HepG2 (cell line): Measurements from ENCODE around the gene SASH1. TPM values are rescaled to one million over a fixed set of nuclear protein-coding genes. Genes with fewer than 3 reads are reported as not detected.
A peak's percentile ranks its signal among the peaks of the same experiment; 100 is the strongest.

Experiments used
- ARNT2 ChIP-seq: sonication (generic); formaldehyde crosslinking; IDR thresholded peaks from 2 replicates; pipeline ENCODE4 v1.8.0; 2022; ENCODE audit warnings: mild to moderate bottlenecking, low read depth, missing genetic modification reagents, moderate library complexity
- ATF7 ChIP-seq, 2 experiments: fragments of 450-650 bp in 1 of 2; sonication (generic) in 1 of 2; formaldehyde crosslinking in 1 of 2; IDR thresholded peaks; 2 replicates each; pipeline versions ENCODE4 v1.4.0 to v1.6.1; 2016 to 2020; ENCODE audit warnings: antibody characterized with exemption in 1 of 2, mild to moderate bottlenecking in 1 of 2, missing genetic modification reagents in 1 of 2
- FOXA1 ChIP-seq, 2 experiments: fragments of 450-650 bp in 1 of 2; sonication (generic) in 1 of 2; formaldehyde crosslinking in 1 of 2; IDR thresholded peaks; 2 replicates each; pipeline versions ENCODE4 v1.4.0 to v1.6.1; 2016 to 2020; ENCODE audit warnings: missing genetic modification reagents in 1 of 2
- FOXK2 ChIP-seq: fragments of 450-650 bp; IDR thresholded peaks from 2 replicates; pipeline ENCODE4 v1.6.1; 2016
- HHEX ChIP-seq: IDR thresholded peaks from 2 replicates; pipeline ENCODE4 v1.6.1; 2016; ENCODE audit warnings: control low read depth
- HOXA3 ChIP-seq: sonication (generic); formaldehyde crosslinking; IDR thresholded peaks from 2 replicates; pipeline ENCODE4 v1.5.0; 2020; ENCODE audit warnings: missing genetic modification reagents
- NCOA2 ChIP-seq: sonication (generic); formaldehyde crosslinking; IDR thresholded peaks from 2 replicates; pipeline ENCODE4 v1.8.0; 2022; ENCODE audit warnings: inconsistent platforms
- RBAK ChIP-seq: sonication (generic); formaldehyde crosslinking; IDR thresholded peaks from 2 replicates; pipeline ENCODE4 v1.5.1; 2020; ENCODE audit warnings: mild to moderate bottlenecking, missing genetic modification reagents
- ZFP41 ChIP-seq: sonication (generic); formaldehyde crosslinking; IDR thresholded peaks from 2 replicates; pipeline ENCODE4 v1.4.0; 2020; ENCODE audit warnings: mild to moderate bottlenecking, missing genetic modification reagents, borderline replicate concordance
- ZNF484 ChIP-seq: sonication (generic); formaldehyde crosslinking; IDR thresholded peaks from 2 replicates; pipeline ENCODE4 v1.5.1; 2020; ENCODE audit warnings: mild to moderate bottlenecking, low read depth, missing genetic modification reagents, borderline replicate concordance
- ZNF552 ChIP-seq: sonication (generic); formaldehyde crosslinking; IDR thresholded peaks from 2 replicates; pipeline ENCODE4 v1.9.0; 2022; ENCODE audit warnings: missing genetic modification reagents, mild to moderate bottlenecking, borderline replicate concordance
- ZNF775 ChIP-seq: sonication (generic); formaldehyde crosslinking; IDR thresholded peaks from 2 replicates; pipeline ENCODE4 v1.4.0; 2020; ENCODE audit warnings: missing genetic modification reagents, mild to moderate bottlenecking, moderate library complexity, borderline replicate concordance
- ZSCAN12 ChIP-seq: sonication (generic); formaldehyde crosslinking; IDR thresholded peaks from 2 replicates; pipeline ENCODE4 v1.9.0; 2021; ENCODE audit warnings: mild to moderate bottlenecking, missing genetic modification reagents
- polyA plus RNA-seq, 8 experiments: library from polyadenylated mRNA; depleted of rRNA in 3 of 8; stranded (reverse) in 7 of 8; unstranded in 1 of 8; fragments of >200 nt; fragmentation: Illumina TruSeq in 4 of 8; extraction: Trizol in 4 of 8; gene quantifications; 2 replicates each; pipeline versions ENCODE4 v1.2.1 to v1.2.3, GENCODE V29; 2011 to 2016; ENCODE audit warnings: low read depth in 4 of 8, missing spikeins in 1 of 8, mixed read lengths in 1 of 8; ENCODE audit not compliant: insufficient read depth in 1 of 8
- total RNA-seq, 5 experiments: library from RNA; depleted of rRNA; stranded (reverse); fragments of >200 nt; fragmentation: Illumina TruSeq; extraction: Trizol; gene quantifications; 2 replicates each; pipeline ENCODE4 v1.2.3, GENCODE V29; 2016; ENCODE audit warnings: low read depth in 1 of 5
- TF ChIP-seq, protein P1 (sequence below): sonication (generic); formaldehyde crosslinking; IDR thresholded peaks from 2 replicates; pipeline ENCODE4 v1.8.0; 2022; ENCODE audit warnings: missing genetic modification reagents, mild to moderate bottlenecking, moderate library complexity, borderline replicate concordance
- TF ChIP-seq, protein P2 (sequence below): sonication (generic); formaldehyde crosslinking; conservative IDR thresholded peaks from 2 replicates; pipeline ENCODE4 v1.4.0; 2020; ENCODE audit warnings: missing genetic modification reagents
- TF ChIP-seq, protein P3 (sequence below): IDR thresholded peaks from 2 replicates; pipeline ENCODE4 v1.6.1; 2016
- TF ChIP-seq, protein P4 (sequence below), 2 experiments: fragments of 450-650 bp in 1 of 2; sonication (generic) in 1 of 2; formaldehyde crosslinking; IDR thresholded peaks; 2 replicates each; pipeline versions ENCODE4 v1.5.0 to v1.8.0; 2020 to 2022; ENCODE audit warnings: mild to moderate bottlenecking in 1 of 2, missing genetic modification reagents in 1 of 2
- TF ChIP-seq, protein P5 (sequence below): sonication (generic); formaldehyde crosslinking; IDR thresholded peaks from 2 replicates; pipeline ENCODE4 v1.4.0; 2020; ENCODE audit warnings: missing genetic modification reagents, borderline replicate concordance

The SASH1 gene
- total and polyA plus RNA-seq, 2 of the 13 experiments (the other 11 are each of a cell fraction or from before 2014, with no cell fraction given) = 7.5 to 8.2 TPM

DNA sequence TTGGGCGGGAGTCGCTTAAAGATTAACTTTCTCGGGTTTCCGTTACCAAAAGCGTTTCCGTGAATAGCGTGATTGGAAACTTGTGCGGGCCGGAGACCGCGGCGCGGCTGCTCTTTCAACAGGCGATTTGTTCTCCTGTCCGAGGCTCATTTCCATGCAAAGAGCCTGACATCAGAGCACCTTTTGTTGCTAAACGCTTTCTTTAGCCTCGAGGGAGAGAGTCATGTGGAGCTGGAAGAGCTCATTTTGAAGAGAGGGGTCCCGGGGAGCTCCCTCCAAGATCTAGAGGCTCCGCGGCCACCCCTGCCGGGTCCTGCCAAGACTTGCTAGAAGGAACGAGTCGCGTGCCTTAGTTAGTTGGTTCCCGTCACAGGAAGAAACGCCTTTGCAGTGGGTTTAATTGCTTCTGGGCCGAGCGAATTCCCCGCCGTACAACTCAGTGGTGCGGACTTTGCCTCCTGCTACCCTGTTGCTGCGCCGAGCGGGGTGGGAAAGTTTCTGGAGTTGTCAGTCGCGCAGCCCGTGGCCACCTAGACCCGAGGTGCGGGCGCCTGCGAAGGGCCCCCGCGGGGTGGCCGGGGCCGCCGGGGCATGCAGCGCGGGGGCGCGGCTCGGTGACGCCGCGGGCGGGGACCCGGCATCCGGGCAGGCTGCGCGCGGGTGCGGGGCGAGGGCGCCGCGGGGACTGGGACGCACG is at the start of gene SASH1 (continued):
- TF ChIP-seq ZSCAN12 (CRISPR knock-in tag) (0 out of 2 replicates have a peak, but pooled peaks have one; percentile 38), FOXA1 (IDR thresholded peaks at IDR 0.05) (no peak), FOXA1 (CRISPR knock-in tag; IDR thresholded peaks at IDR 0.05) (0 out of 2 replicates have a peak, but pooled peaks have one; percentile 3), ZNF775 (CRISPR knock-in tag) (no peak), RBAK (CRISPR knock-in tag) (0 out of 2 replicates have a peak, but pooled peaks have one; percentile 28), HOXA3 (CRISPR knock-in tag) (peak; percentile 23; the same call in 1 of the 2 replicates), FOXK2 (peak; percentile 99), ZNF552 (no peak), ZNF484 (CRISPR knock-in tag) (no peak), ARNT2 (CRISPR knock-in tag) (no peak; the same call in 1 of the 2 replicates), HHEX (CRISPR knock-in tag) (no peak), ATF7 (IDR thresholded peaks at IDR 0.05) (peak; percentile 81), ATF7 (CRISPR knock-in tag; IDR thresholded peaks at IDR 0.05) (peak; percentile 55; the same call in 1 of the 2 replicates), NCOA2 (CRISPR knock-in tag) (peak; percentile 69; the same call in 1 of the 2 replicates), ZFP41 (CRISPR knock-in tag) (no peak)
- TF ChIP-seq, protein P1, sequence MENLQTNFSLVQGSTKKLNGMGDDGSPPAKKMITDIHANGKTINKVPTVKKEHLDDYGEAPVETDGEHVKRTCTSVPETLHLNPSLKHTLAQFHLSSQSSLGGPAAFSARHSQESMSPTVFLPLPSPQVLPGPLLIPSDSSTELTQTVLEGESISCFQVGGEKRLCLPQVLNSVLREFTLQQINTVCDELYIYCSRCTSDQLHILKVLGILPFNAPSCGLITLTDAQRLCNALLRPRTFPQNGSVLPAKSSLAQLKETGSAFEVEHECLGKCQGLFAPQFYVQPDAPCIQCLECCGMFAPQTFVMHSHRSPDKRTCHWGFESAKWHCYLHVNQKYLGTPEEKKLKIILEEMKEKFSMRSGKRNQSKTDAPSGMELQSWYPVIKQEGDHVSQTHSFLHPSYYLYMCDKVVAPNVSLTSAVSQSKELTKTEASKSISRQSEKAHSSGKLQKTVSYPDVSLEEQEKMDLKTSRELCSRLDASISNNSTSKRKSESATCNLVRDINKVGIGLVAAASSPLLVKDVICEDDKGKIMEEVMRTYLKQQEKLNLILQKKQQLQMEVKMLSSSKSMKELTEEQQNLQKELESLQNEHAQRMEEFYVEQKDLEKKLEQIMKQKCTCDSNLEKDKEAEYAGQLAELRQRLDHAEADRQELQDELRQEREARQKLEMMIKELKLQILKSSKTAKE = no peak
- TF ChIP-seq, protein P2, sequence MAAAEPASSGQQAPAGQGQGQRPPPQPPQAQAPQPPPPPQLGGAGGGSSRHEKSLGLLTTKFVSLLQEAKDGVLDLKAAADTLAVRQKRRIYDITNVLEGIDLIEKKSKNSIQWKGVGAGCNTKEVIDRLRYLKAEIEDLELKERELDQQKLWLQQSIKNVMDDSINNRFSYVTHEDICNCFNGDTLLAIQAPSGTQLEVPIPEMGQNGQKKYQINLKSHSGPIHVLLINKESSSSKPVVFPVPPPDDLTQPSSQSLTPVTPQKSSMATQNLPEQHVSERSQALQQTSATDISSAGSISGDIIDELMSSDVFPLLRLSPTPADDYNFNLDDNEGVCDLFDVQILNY (CRISPR knock-in tag) = peak; percentile 24; the same call in 1 of the 2 replicates
- TF ChIP-seq, protein P3, sequence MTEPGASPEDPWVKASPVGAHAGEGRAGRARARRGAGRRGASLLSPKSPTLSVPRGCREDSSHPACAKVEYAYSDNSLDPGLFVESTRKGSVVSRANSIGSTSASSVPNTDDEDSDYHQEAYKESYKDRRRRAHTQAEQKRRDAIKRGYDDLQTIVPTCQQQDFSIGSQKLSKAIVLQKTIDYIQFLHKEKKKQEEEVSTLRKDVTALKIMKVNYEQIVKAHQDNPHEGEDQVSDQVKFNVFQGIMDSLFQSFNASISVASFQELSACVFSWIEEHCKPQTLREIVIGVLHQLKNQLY (CRISPR knock-in tag) = no peak; the same call in 1 of the 2 replicates
- TF ChIP-seq, protein P4, sequence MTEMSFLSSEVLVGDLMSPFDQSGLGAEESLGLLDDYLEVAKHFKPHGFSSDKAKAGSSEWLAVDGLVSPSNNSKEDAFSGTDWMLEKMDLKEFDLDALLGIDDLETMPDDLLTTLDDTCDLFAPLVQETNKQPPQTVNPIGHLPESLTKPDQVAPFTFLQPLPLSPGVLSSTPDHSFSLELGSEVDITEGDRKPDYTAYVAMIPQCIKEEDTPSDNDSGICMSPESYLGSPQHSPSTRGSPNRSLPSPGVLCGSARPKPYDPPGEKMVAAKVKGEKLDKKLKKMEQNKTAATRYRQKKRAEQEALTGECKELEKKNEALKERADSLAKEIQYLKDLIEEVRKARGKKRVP (CRISPR knock-in tag; IDR thresholded peaks at IDR 0.05) = peak in 1 of 2 experiments; percentile 51; a peak in 1 of 4 replicates
- TF ChIP-seq, protein P5, sequence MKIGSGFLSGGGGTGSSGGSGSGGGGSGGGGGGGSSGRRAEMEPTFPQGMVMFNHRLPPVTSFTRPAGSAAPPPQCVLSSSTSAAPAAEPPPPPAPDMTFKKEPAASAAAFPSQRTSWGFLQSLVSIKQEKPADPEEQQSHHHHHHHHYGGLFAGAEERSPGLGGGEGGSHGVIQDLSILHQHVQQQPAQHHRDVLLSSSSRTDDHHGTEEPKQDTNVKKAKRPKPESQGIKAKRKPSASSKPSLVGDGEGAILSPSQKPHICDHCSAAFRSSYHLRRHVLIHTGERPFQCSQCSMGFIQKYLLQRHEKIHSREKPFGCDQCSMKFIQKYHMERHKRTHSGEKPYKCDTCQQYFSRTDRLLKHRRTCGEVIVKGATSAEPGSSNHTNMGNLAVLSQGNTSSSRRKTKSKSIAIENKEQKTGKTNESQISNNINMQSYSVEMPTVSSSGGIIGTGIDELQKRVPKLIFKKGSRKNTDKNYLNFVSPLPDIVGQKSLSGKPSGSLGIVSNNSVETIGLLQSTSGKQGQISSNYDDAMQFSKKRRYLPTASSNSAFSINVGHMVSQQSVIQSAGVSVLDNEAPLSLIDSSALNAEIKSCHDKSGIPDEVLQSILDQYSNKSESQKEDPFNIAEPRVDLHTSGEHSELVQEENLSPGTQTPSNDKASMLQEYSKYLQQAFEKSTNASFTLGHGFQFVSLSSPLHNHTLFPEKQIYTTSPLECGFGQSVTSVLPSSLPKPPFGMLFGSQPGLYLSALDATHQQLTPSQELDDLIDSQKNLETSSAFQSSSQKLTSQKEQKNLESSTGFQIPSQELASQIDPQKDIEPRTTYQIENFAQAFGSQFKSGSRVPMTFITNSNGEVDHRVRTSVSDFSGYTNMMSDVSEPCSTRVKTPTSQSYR = no peak
